GM18526 (cell line): ENCODE results near the gene DIS3L2.

Experiments used
- POLR2A ChIP-seq: IDR thresholded peaks from 3 replicates; pipeline ENCODE4 v1.6.1; 2011; ENCODE audit not compliant: insufficient read length; ENCODE audit errors: extremely low read depth

The DIS3L2 gene

GRCh38 chr2:232137356-232138147 lies 176.0 kb downstream of the DIS3L2 start:
- no peak for TF ChIP-seq POLR2A

DNA sequence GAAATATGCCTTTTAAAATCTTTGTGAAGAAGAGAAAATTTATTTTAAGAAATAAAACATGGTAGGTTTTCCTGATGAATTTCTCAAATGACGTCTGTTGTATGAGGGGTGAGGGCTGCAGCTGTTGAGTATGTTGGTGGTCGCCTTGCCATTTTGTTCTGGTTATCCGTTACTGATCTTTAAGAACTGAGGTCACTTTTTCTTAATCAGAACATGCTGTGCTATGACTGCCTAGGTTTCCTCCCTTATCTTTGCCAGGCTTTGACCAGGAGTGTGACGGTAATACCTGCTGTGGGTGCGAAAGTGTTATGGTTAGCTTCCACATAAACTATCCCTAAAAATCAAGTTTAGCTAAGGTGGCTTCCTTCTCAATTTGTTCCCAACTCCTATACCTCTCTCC lies 176.9 kb downstream of the DIS3L2 start:
- no peak for TF ChIP-seq POLR2A

DNA sequence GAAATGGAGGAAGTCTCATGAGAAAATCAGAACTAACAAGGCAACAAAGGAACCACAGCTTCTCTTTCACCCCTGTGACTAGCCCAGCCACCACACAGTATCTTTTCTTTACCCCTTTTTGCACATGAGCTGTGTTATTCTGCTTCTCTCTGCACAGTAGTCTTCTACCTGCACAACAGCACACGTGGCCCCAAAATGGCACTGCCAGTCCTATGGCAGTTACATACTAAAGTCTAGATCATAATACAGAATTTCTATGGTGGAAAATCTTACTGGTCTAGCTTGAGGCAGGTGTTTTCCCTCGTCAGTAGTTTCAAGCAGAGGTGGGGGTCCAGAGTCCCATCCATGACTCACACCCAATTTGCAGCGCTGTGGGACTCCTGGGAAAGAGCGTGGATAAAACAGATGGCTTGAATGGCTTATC lies 177.7 kb downstream of the DIS3L2 start:
- no peak for TF ChIP-seq POLR2A

DNA sequence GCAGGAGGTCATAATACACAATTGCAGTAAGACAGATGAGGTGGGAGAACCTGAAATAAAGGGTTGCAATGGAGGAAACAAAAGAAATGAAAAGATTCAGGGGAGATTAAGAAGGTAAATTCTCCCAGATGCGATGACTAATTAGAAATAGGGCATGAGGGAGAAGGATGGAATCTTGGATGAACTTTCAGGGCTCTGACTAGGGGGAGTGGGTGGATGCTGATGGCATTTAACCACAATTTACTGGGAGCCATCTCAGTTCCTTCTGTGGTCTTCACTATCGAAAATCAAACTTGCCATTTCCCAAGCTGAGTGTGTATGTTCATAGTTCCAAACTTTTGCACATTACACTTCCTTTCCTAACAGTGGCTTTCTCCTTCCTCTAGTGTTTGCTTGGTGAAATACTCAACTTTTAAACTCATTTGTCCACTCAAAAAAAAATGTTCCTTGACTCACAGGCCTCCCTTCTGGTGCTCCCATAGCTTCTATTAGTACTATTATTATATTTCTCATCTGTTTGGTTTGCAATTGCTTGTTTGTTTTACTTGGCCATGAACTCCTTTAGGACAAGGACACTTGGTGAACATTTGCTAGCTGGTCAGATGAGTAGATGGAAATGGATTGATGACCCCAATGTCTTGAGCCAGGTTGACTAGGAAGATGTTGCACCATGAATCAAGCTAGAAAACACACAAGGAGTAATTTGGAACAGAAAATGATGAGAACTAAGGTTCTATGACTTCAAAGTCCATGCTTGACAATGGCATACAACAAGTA lies 178.5 kb downstream of the DIS3L2 start:
- no peak for TF ChIP-seq POLR2A

GRCh38 chr2:232141591-232141990 lies 180.1 kb downstream of the DIS3L2 start:
- TF ChIP-seq POLR2A = no peak

- TF ChIP-seq POLR2A = no peak
Observed at GRCh38 chr2:232142049-232142448, 180.5 kb downstream of the DIS3L2 start.

DNA sequence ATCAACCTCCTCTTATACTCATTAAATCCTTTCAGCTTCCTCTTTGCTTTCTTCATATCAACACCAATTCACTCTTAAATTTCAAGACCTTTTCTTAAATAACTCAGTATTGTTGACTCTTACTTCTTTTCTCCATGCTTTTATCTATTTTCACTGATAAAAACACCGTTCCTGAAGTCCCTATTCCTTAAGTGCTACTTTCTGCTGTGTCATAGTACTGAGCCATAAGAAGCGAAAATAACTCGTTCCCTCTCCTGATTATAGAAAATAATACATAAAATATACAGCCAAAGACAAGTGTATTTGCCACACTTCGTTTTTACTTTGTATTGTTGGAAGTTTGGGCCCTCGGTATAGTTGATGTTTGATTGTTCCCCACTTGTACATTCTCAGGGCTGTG lies 181.0 kb downstream of the DIS3L2 start:
- no peak for TF ChIP-seq POLR2A

GRCh38 chr2:232146294-232146693 lies 184.8 kb downstream of the DIS3L2 start:
- no peak for TF ChIP-seq POLR2A

- TF ChIP-seq POLR2A = no peak
Observed at GRCh38 chr2:232147440-232148077, 186.0 kb downstream of the DIS3L2 start.

GRCh38 chr2:232162187-232162586 lies 200.7 kb downstream of the DIS3L2 start:
- no peak for TF ChIP-seq POLR2A

- no peak for TF ChIP-seq POLR2A
Observed at GRCh38 chr2:232170396-232170795, 208.9 kb downstream of the DIS3L2 start.

- no peak for TF ChIP-seq POLR2A
Observed at GRCh38 chr2:232174662-232175061, 213.1 kb downstream of the DIS3L2 start.

DNA sequence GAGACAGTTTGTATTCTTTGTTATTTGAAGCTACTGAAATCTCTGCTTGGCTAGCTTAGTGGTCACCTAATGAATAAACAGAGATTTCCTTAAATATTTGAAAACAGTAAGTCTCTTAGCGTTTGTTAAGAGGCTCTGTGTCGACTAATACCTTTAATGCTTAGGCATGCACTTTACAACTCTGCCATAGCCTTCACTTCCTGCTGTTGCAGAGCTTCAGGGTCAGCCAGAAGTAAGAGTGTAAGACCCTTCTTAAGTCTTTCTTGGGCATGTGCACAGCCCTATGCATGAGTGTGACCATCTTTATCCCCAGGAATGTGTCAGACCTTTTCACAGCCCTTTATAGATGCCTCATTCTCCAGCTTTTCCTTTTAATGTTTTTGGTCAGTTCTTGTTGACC lies 221.8 kb downstream of the DIS3L2 start:
- no peak for TF ChIP-seq POLR2A

- no peak for TF ChIP-seq POLR2A
Observed at GRCh38 chr2:232184346-232184745, 222.8 kb downstream of the DIS3L2 start.

- no peak for TF ChIP-seq POLR2A
Observed at GRCh38 chr2:232190796-232191195, 229.3 kb downstream of the DIS3L2 start.

DNA sequence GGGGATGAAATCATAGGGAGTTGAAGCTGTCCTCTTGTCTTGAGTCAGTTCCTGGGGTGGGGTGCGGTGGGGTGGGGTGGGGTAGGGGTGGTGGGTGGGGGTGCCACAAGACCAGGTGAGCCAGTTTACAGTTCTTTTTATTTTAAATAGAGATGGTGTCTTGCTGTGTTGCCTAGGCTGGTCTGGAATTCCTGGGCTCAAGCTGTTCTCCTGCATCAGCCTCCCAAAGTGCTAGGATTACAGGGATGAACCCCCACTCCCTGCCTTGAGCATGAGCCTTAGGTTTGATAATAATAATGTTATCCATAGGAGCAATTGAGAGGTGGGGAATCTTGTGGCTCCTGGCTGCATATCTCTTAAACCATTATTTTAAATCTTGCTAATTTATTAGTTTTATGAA lies 234.0 kb downstream of the DIS3L2 start:
- TF ChIP-seq POLR2A = no peak
